HG03196 (cell line): ENCODE measurements around the gene ABCA7.
A peak's percentile ranks its signal among the peaks of the same experiment; 100 is the strongest.
"Not testable (repeated sequence)": the region's sequence is repeated elsewhere in the genome, so short reads cannot be mapped to it uniquely, and the experiment has no call there.

Source experiments
- ATAC-seq: cut with Tn5 transposase; IDR thresholded peaks from one replicate; pipeline ENCODE4 v1.9.1; 2021; ENCODE audit not compliant: unreplicated experiment

Gene ABCA7

GRCh38 chr19:1015782-1016646 lies 23.9 kb upstream of the ABCA7 start:
- ATAC-seq, result no peak

- no peak for ATAC-seq
Measured at GRCh38 chr19:1016647-1017114, 23.2 kb upstream of the ABCA7 start.

- no peak for ATAC-seq
Measured at GRCh38 chr19:1017115-1017905, 22.6 kb upstream of the ABCA7 start.

GRCh38 chr19:1017906-1018305 lies 22.0 kb upstream of the ABCA7 start:
- no peak for ATAC-seq

GRCh38 chr19:1018393-1018792 lies 21.5 kb upstream of the ABCA7 start:
- ATAC-seq, result no peak

- ATAC-seq, result no peak
Measured at GRCh38 chr19:1018932-1019615, 20.8 kb upstream of the ABCA7 start.

- no peak for ATAC-seq
Measured at GRCh38 chr19:1019616-1019961, 20.3 kb upstream of the ABCA7 start.

GRCh38 chr19:1019980-1020867 lies 19.7 kb upstream of the ABCA7 start:
- ATAC-seq, result no peak

GRCh38 chr19:1020868-1021425 lies 19.0 kb upstream of the ABCA7 start, which contains the start of gene TMEM259:
Gene TMEM259, minus strand, starts transcription at chr19:1021123. Its CDS starts 127 bp downstream, at chr19:1020996.
- ATAC-seq, result peak; percentile 81

- ATAC-seq, result not testable (repeated sequence)
Measured at GRCh38 chr19:1023883-1024188, 16.1 kb upstream of the ABCA7 start.

GRCh38 chr19:1025080-1025479 lies 14.8 kb upstream of the ABCA7 start:
- ATAC-seq, result not testable (repeated sequence)

GRCh38 chr19:1025960-1026782 lies 13.7 kb upstream of the ABCA7 start, which contains the start of gene CNN2:
Gene CNN2, plus strand, starts transcription at chr19:1026608. Its CDS starts 54 bp downstream, at chr19:1026662.
- no peak for ATAC-seq

- no peak for ATAC-seq
Measured at GRCh38 chr19:1026783-1027649, 12.9 kb upstream of the ABCA7 start.

GRCh38 chr19:1027650-1028061 lies 12.3 kb upstream of the ABCA7 start:
- no peak for ATAC-seq

GRCh38 chr19:1028062-1028926 lies 11.6 kb upstream of the ABCA7 start:
- no peak for ATAC-seq

GRCh38 chr19:1032264-1032867 lies 7.5 kb upstream of the ABCA7 start:
- no peak for ATAC-seq
